NCI-H526 treated with DMSO at 0.1 percent for 48 hours (cell line): ENCODE results near the gene RPL11.
"Not testable (repeated sequence)": the region's sequence is repeated elsewhere in the genome, so short reads cannot be mapped to it uniquely, and the experiment has no call there.

Source experiments
- DNase-seq: peaks from one replicate; lab custom pipeline; 2025; lab: John Stamatoyannopoulos, UW

RPL11 gene

DNA sequence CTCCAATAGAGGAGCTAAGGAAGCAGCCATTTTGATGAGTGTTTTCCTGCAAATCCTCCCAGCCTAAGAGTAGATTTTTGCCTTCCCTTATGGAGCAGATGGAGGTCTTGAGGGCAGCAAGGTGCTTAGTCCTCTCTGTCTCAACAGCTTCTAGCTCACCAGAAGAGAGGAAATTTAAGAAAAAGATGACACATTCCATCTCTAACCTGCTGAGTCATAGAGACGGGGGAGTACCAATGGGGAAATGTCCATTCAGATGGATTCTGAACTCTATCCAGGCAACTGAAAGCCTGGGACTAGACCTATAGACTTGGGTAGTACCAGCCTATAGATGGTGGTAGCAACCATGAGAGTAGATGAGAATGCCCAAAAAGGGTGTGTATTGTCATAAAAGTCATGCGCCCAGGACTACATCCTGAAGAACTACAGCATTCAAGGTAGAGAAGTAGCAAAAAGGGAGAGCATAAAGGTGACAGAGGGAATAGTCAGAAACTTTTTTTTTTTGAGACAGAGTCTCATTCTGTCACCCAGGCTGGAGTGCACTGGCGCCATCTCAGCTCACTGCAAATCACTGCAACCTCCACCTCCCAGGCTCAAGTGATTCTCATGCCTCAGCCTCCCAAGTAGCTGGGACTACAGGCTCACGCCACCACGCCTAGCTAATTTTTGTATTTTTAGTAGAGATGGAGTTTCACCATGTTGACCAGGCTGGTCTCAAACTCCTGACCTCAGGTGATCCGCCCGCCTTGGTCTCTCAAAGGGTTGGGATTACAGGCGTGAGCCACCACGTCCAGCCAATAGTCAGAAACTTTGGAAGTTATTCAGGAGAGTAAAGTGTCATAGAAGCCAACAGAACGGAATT lies 41.0 kb downstream of the RPL11 start:
- DNase-seq, result no peak

DNA sequence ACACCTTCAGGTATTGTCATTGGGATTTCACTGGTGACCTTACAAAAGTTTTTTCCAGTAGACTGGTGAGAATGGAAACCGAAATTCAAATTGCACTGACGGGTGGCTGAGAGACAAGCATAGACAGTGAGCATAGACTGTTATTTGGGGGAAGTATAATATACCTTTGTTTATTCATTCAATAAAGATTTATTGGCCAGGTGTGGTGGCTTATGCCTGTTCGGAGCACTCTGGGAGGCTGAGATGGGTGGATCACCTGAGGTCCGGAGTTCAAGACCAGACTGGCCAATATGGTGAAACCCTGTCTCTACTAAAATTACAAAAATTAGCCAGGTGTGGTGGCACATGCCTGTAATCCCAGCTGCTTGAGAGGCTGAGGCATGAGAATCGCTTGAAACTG lies 41.7 kb downstream of the RPL11 start:
- not testable (repeated sequence) for DNase-seq

- DNase-seq, result no peak
Observed at GRCh38 chr1:23736437-23737134, 45.0 kb downstream of the RPL11 start.

- DNase-seq, result no peak
Observed at GRCh38 chr1:23741609-23742008, 50.0 kb downstream of the RPL11 start.

- DNase-seq, result no peak
Observed at GRCh38 chr1:23742670-23743286, 51.2 kb downstream of the RPL11 start.

GRCh38 chr1:23743287-23744152 lies 51.9 kb downstream of the RPL11 start, which contains the start of gene ELOA:
Gene ELOA (plus strand): TSS chr1:23743471. CDS start chr1:23743504, 33 bp downstream.
- peak; percentile 55 for DNase-seq

DNA sequence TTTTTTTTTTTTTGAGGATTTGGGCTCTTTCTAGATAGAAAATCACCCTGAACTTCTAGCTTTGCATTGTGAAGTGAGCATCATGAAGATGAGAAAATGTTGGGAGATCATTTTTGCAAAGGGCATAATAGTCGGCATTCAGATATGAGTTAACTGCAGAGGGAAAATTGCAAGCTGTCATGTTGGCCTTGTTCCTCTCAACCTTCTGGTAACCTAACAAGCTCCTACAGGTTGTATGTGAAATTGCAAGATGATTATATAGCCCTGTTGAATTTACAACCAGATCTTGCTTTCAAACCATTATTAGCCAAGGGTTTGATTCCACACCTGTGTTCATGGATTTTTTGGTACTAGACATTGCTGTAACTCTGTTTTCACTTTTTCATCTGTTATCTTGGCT lies 53.9 kb downstream of the RPL11 start:
- no peak for DNase-seq
